HL-60/S4 (cell line): ENCODE data around the gene USP3.

Source experiments
- in situ Hi-C: fragments of 300-500 bp; cut with MboI; formaldehyde crosslinking; loops from 2 replicates; pipeline ENCODE4 v1.14.3; 2022; ENCODE audit warnings: low sequenced_read_pairs

USP3 gene, protein sequence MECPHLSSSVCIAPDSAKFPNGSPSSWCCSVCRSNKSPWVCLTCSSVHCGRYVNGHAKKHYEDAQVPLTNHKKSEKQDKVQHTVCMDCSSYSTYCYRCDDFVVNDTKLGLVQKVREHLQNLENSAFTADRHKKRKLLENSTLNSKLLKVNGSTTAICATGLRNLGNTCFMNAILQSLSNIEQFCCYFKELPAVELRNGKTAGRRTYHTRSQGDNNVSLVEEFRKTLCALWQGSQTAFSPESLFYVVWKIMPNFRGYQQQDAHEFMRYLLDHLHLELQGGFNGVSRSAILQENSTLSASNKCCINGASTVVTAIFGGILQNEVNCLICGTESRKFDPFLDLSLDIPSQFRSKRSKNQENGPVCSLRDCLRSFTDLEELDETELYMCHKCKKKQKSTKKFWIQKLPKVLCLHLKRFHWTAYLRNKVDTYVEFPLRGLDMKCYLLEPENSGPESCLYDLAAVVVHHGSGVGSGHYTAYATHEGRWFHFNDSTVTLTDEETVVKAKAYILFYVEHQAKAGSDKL

GRCh38 chr15:63504247-63504978 lies at the start of gene USP3:
Gene USP3 (plus strand): TSS chr15:63504593. CDS start chr15:63504740, 147 bp downstream.
- in situ Hi-C loops = no loop called here

DNA sequence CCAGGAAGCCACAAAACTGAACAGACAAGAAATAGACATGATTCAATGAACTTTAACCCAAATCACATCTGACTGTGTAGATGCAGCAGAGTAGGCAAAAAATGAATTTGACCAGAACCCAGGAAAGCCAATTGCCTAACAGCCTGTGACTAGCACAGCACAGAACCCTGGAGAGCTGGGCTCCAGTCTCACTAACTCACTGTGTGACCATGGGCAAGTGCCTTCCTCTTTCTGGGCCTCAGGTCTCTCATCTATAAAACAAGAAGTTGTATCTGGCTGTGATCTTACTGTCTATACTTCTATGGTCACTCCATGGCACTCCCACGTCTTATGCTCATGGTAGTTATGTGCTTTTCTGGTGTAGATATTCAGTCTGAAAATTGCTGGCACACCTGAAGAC lies 48.1 kb upstream of the USP3 start:
- in situ Hi-C loops = loop anchor here (25.0 kb wide), 1 partner anchor 606 kb away; no protein-coding TSS in a partner anchor

DNA sequence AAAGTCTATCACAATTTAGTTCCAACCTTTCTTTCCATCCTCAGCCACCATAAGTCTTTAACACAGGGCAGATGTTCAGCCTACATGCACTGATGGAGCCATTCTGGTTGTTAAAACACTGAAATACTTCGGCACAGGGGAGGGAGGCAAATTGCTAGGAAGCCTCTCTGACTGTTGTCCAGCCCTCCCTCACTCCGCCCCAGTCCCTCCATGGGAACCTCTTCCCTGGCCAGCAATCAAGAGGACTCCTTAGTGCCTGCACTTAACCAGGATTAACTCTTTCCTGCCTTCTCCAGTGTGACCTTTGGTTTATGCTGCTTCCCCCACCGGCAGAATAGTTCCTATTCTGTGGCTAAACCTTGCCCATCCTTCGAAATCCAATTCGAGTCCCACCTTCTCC lies 47.0 kb upstream of the USP3 start:
- in situ Hi-C loops = loop anchor here (25.0 kb wide), 1 partner anchor 605 kb away; no protein-coding TSS in a partner anchor

GRCh38 chr15:63458026-63458425 lies 46.4 kb upstream of the USP3 start:
- in situ Hi-C loops = loop anchor here (25.0 kb wide), 1 partner anchor 604 kb away; no protein-coding TSS in a partner anchor

DNA sequence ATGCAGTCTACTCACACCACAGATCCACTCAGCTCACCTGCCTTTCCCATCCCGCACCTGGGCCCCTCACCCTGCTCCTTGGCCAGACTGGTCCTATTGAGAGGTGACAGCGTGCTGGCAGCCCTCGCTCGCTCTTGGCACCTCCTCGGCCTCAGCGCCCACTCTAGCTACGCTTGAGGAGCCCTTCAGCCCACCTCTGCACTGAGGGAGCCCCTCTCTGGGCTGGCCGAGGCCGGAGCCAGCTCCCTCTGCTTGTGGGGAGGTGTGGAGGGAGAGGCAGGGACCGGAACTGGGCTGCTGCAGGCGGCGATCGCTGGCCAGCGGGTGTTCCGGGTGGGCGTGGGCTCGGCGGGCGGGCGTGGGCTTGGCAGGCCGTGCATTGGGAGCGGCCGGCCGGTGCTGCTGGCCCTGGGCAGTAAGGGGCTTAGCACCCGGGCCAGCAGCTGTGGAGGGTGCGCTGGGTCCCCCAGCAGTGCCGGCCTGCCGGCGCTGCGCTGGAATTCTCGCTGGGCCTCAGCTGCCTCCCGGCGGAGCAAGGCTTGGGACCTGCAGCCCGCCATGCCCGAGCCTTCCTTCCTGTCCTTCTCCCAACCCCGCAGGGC lies 45.5 kb upstream of the USP3 start:
- in situ Hi-C loops = loop anchor here (25.0 kb wide), 1 partner anchor 603 kb away; no protein-coding TSS in a partner anchor

DNA sequence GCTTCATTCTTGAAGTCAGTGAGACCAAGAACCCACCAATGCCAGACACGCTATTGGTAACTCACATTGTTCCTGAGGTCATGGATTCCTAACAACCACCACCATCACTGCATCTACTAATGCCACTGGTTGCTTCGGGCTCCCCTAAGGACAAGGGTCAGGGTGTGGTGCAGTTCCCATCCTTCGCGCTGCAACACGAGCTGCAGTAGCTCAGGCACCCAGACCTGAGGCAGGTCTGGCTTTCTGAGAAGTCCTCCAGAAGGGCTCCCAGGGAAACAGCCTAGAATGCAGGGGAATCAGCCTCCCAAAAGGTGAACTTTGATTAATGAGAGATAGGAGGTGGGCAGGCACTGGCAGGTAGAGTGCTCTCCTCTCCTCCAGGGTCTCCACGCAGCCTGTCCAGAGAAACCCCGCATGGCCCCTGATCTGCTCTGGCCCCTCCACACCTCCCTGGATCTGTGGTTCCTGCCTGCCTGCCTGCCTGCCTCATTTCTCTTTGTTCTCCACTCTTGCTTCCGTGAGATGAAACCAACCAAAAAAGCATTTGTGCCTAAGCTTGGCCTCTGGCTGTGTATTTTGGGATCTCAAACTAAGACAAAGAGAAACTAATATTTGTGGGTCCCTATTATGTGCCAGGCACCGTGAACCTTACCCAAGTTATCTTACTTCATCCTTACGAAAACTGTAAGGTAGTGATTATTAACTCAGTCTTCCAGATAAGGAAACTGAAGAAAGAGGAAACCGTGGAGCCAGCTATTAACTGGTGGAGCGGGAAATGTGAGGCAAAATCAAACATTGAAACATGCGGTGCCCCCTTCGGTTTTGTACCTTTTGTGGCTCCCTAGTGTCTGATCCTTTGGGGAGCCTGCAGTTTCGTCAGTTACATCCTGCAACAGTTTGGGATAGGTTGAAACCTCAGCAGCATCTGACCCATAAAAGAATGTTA lies 43.9 kb upstream of the USP3 start:
- in situ Hi-C loops = loop anchor here (10.0 to 25.0 kb wide), 2 partner anchors 134 to 602 kb away; partner anchors contain the start of gene FBXL22

- in situ Hi-C loops = loop anchor here (10.0 to 25.0 kb wide), 2 partner anchors 133 to 601 kb away; partner anchors contain the start of gene FBXL22
Observed at GRCh38 chr15:63461230-63461985, 43.0 kb upstream of the USP3 start.

- in situ Hi-C loops = loop anchor here (10.0 to 25.0 kb wide), 2 partner anchors 133 to 600 kb away; partner anchors contain the start of gene FBXL22
Observed at GRCh38 chr15:63462088-63462487, 42.3 kb upstream of the USP3 start.

DNA sequence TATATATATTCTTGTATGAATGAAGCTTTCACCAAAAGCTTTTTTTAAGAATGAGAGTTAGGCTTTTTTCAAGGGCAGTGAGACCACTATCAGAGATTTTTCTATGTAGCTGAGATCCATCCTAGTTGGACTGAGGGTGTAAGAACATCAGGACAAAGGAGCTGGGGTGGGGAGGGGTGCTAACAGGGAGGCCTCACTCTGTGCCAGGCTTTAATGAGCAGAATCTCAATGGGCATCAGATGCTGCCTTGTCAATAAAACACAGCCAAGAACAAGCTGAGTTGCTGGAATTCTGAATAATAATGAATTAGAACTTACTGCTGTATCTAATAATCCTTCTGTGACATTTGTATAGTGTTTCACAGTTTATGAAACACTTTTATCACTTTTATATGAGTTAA lies 41.4 kb upstream of the USP3 start:
- in situ Hi-C loops = loop anchor here (10.0 to 25.0 kb wide), 2 partner anchors 132 to 599 kb away; partner anchors contain the start of gene FBXL22

GRCh38 chr15:63463793-63464192 lies 40.6 kb upstream of the USP3 start:
- in situ Hi-C loops = loop anchor here (10.0 to 25.0 kb wide), 2 partner anchors 131 to 599 kb away; partner anchors contain the start of gene FBXL22

DNA sequence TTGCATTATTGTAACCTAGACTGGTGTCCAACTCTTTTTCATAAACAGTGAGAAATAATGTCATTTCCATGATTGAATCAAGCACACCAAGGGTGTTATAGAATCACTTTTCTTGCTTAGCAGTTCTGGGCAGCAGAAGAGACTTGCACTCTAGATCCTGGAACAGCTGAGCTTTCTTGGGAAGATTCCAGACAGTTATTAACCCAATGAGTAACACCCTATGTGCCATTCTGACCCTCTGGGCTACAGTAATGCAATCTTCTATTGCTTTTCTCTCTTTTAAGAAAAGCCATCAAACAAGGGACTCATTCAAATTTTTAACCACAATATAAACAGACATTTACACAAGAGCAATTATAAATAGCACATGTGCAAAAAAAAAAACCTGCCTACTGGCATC lies 39.3 kb upstream of the USP3 start:
- in situ Hi-C loops = loop anchor here (10.0 to 25.0 kb wide), 2 partner anchors 130 to 597 kb away; partner anchors contain the start of gene FBXL22

DNA sequence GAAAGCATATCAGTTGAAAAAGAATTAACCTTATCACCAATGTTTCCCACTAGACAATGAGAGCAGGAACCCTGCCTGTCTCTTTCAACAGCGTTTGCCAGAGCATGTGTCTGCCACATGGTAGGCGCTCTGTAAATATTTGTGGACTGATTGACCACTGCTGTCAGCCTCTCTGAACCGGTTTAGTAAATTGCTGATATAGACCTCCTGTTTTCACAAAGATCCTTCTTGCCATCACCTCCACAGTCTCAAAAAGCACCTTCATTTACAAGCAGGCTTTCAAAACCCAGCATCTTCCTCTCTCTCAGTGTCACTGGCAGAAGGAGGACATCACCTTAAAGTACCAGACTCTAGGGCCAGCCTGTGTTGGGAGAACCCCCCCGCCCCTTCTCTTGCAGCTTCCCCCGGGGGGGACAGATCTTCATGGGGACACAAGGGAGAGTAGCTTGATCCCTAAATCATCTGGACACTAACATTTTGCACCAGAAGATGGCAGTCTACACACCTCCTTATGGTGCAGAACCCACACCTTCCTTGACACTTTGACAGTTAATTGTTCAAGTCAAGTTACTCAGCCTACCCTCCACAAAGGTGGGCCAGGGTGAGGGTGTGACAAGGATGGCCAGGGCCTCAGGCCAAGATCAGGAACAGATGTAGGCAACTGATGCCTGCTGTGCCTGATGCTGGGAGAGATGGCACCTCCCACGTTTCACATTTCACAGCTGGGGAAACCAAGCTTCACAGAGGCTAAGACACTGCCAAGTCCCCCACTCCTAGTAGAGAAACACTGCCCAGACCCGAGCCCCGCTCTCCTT lies 37.8 kb upstream of the USP3 start:
- in situ Hi-C loops = loop anchor here (10.0 to 25.0 kb wide), 2 partner anchors 128 to 596 kb away; partner anchors contain the start of gene FBXL22

GRCh38 chr15:63469190-63469589 lies 35.2 kb upstream of the USP3 start:
- in situ Hi-C loops = loop anchor here (10.0 to 25.0 kb wide), 2 partner anchors 126 to 593 kb away; partner anchors contain the start of gene FBXL22

DNA sequence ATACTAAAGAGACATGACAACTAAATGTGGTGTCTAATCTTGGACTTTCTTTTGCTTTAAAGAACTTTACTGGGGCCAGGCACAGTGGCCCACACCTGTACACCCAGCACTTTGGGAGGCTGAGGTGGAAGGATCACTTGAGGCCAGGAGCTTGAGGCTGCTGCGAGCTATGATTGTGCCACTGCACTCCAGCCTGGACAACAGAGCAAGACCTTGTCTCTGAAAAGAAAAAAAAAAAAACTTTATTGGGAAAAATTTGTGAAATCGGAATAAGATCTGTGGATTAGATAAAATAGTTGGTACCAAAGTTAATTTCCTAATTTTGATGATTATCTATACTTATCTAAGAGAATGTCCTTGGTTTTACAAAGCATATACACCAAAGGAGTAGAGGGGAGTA lies 34.4 kb upstream of the USP3 start:
- in situ Hi-C loops = loop anchor here (10.0 to 25.0 kb wide), 2 partner anchors 125 to 592 kb away; partner anchors contain the start of gene FBXL22

DNA sequence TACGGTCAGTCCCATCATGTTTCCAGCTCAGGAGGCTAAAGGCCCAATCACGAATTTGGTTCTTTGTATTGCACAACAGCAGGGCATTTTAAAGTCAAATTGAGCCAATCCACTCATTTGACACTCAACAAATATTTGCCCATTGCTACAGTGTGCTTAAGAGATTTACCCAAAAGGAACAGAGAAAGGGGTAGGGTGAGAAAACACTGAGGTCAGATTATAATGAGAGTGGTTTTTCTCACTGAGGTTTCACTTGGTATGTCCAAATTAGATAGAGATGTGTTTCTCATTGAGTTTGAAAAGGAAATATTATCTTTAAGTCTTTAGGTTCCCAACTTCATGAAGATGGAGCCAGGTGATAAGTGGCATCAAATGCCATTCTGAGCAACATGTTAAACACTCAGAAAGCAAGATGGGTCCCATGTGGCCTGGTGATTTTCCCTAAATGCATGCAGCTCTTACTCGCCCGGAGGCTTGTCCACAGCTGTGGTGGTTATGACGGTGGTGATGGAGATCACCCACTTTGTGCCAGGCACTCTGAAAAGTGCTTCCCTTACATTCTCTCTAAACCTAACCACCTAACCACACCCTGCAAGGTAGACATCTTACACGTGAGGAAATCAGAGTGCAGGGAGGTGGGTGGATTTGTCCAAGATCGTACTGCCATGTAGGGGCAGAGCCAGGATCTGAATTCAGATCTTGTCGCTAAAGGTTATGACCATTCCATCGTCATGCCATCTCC lies 31.2 kb upstream of the USP3 start:
- in situ Hi-C loops = loop anchor here (25.0 kb wide), 1 partner anchor 589 kb away; no protein-coding TSS in a partner anchor

DNA sequence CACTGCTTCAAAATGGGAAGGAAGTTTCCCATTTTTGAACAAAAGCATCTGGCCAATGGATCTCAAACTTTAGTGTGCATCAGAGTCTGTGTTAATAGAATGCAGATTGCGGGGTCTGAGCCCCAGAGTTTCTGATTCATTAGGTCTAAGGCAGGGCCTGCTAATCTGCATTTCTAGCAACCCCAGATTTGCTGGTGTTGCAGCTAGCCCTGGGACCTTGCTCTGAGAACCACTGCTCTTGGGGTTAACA lies 30.7 kb upstream of the USP3 start:
- in situ Hi-C loops = loop anchor here (25.0 kb wide), 1 partner anchor 589 kb away; no protein-coding TSS in a partner anchor
